Vagina (tissue), 2 donors: Measurements from ENCODE around the gene CEP70. TPM values are rescaled to one million over a fixed set of nuclear protein-coding genes. Genes with fewer than 3 reads are reported as not detected.

Experiments used
- DNase-seq, 2 donors: peaks; one replicate each; pipeline ENCODE4 v3.0.0-alpha.2; 2017; ENCODE audit errors: extremely low spot score in 2 of 2
- H3K27ac ChIP-seq: fragments of 200-600 bp; sonication (generic); one replicate; pipeline ENCODE4 v1.5.1; 2019
- H3K27me3 ChIP-seq: fragments of 200-600 bp; sonication (generic); one replicate; pipeline ENCODE4 v1.5.1; 2019
- H3K36me3 ChIP-seq, 2 donors: fragments of 200-600 bp; sonication (generic); one replicate each; pipeline ENCODE4 v1.5.1; 2017 to 2019
- H3K4me1 ChIP-seq: fragments of 200-600 bp; sonication (generic); one replicate; pipeline ENCODE4 v1.5.1; 2019
- H3K4me3 ChIP-seq, 2 donors: fragments of 200-600 bp; sonication (generic); 1 replicate in 1 of 2; 2 replicates in 1 of 2; pipeline ENCODE4 v1.5.1; 2016 to 2019
- H3K9me3 ChIP-seq: fragments of 200-600 bp; sonication (generic); one replicate; pipeline ENCODE4 v1.5.1; 2019
- CTCF ChIP-seq, 3 experiments: fragments of 450-650 bp in 2 of 3; fragments of 200-600 bp in 1 of 3; sonication (generic) in 1 of 3; IDR thresholded peaks; one replicate each; pipeline ENCODE4 v1.5.1; 2017 to 2019; ENCODE audit warnings: antibody characterized with exemption in 3 of 3, mild to moderate bottlenecking in 2 of 3, moderate library complexity in 2 of 3
- POLR2A ChIP-seq, 2 donors: fragments of 450-650 bp; IDR thresholded peaks; one replicate each; pipeline ENCODE4 v1.6.1; 2017; ENCODE audit warnings: antibody characterized with exemption in 2 of 2, mild to moderate bottlenecking in 2 of 2, moderate library complexity in 2 of 2
- POLR2AphosphoS5 ChIP-seq, 2 donors: sonication (generic); formaldehyde crosslinking; IDR thresholded peaks; one replicate each; pipeline ENCODE4 v1.9.0; 2017; ENCODE audit warnings: antibody characterized with exemption in 2 of 2, mild to moderate bottlenecking in 2 of 2, low read depth in 1 of 2; ENCODE audit not compliant: insufficient read depth in 1 of 2
- intact Hi-C: fragments of 100-400 bp; cut with DNase I; formaldehyde crosslinking; loops from one replicate; pipeline ENCODE4 v1.15.1; 2023
- total RNA-seq: library from RNA; depleted of rRNA; stranded (reverse); fragments of >200 nt; gene quantifications from one replicate; pipeline ENCODE4 v1.2.3, GENCODE V29; 2016

CEP70 gene
- total RNA-seq, 1 donor from 2014 or later = 31.7 TPM

DNA sequence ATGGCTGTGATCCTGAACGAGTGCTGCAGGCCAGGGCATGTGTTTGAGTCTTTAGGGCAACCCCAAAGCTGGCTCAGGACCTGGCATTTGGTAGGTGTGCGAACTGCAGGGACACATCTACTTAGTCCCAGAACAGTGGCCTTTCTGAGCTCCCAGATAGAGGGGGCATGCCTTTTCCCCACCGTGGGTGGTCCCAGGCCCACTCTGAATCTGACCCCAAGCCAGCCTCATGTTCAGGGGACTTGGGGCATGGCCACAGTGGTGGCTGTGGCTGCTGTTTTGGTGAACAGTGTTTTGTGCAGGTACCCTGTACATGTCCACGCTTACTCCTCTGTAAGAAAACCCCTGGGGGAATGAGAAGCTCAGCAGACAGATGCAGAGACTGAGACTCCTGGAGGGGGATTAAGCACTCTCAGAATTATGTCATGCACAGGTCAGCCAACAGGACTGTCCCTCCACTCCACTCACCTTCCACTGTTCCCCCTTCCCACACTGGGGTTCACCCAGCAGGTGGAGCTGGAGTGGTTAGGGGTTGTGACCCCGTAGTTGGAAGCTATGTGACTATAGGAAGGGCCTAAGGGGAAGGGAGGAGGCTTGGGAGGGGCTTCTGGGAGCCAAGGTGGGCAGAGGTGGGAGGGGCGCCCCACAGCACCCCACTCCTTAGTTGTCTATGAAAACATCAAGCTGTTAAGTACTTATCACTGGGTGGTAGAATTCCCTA is 143.2 kb downstream of the CEP70 start:
- H3K27ac ChIP-seq = no peak overlapping the region
- H3K36me3 ChIP-seq = no peaks in the 10 kb centered on the region
- DNase-seq = no peak
- H3K4me1 ChIP-seq = no peaks in the 10 kb centered on the region
- TF ChIP-seq CTCF (IDR thresholded peaks at IDR 0.05) = no peak
- TF ChIP-seq POLR2A (IDR thresholded peaks at IDR 0.05) = no peak
- TF ChIP-seq POLR2AphosphoS5 (IDR thresholded peaks at IDR 0.05; ENCODE audit: insufficient read depth in 1 of 2, low read depth in 1 of 2) = no peak
- intact Hi-C loops = no loop called here
- H3K27me3 ChIP-seq = no peaks in the 10 kb centered on the region
- H3K9me3 ChIP-seq = no peaks in the 10 kb centered on the region
- H3K4me3 ChIP-seq = no peak overlapping the region

DNA sequence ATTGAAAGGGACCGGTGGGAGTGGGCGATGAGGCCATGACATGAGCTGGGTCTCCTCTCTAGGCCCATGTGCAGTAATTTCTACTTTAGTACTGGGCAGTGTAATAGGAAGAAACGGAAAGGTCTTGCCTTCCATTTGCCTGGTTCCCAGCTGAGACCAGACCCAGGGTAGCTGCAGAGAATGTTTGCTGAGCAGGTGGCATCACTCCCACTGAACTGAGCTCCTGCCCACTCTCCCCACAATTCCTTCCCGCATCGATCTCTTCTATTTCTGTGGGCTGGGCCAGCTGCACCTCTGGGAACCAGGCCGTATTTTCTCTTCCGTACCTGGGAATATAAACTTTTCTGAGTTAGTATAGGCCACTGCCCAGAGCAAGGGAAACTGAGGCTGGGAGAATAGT is 143.9 kb downstream of the CEP70 start:
- DNase-seq = no peak
- Histone ChIP-seq H3K9me3 (no peaks in the 10 kb centered on the region), H3K4me3 (no peak overlapping the region), H3K27ac (no peak overlapping the region), H3K4me1 (no peaks in the 10 kb centered on the region), H3K27me3 (no peaks in the 10 kb centered on the region), H3K36me3 (no peaks in the 10 kb centered on the region)
- intact Hi-C loops = no loop called here
- TF ChIP-seq CTCF (IDR thresholded peaks at IDR 0.05) (no peak), POLR2AphosphoS5 (IDR thresholded peaks at IDR 0.05; ENCODE audit: insufficient read depth in 1 of 2, low read depth in 1 of 2) (no peak), POLR2A (IDR thresholded peaks at IDR 0.05) (no peak)

GRCh38 chr3:138449490-138449889 is 144.6 kb downstream of the CEP70 start:
- H3K4me3 ChIP-seq = no peak overlapping the region
- no peaks in the 10 kb centered on the region for H3K27me3 ChIP-seq
- intact Hi-C loops = no loop called here
- H3K9me3 ChIP-seq = no peaks in the 10 kb centered on the region
- H3K27ac ChIP-seq = no peak overlapping the region
- no peak for DNase-seq
- no peak for TF ChIP-seq POLR2A (IDR thresholded peaks at IDR 0.05)
- TF ChIP-seq CTCF (IDR thresholded peaks at IDR 0.05) = no peak
- no peak for TF ChIP-seq POLR2AphosphoS5 (IDR thresholded peaks at IDR 0.05; ENCODE audit: insufficient read depth in 1 of 2, low read depth in 1 of 2)
- H3K36me3 ChIP-seq = no peaks in the 10 kb centered on the region
- H3K4me1 ChIP-seq = no peaks in the 10 kb centered on the region

DNA sequence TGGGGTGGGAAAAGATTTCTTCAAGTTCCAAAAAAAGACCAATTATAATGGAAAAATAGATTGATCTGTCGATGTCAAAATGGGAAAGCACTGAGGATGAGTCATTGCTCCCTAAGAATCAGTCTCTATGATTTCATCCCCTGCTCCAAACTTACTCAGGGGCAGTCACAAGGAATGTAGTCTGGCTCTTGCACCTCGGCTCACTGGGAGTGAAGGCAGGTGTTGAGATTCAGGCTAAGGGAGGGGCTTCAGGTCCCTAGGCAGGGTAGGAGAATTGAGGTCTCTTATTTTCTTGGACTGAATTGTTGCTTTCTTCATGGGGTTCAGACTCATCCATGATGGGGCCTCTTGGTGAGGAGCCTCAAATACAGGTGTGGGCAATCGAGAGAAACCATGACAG is 145.4 kb downstream of the CEP70 start:
- no peaks in the 10 kb centered on the region for H3K4me1 ChIP-seq

More for the DNA sequence above, 145.4 kb downstream of the CEP70 start:
- H3K27me3 ChIP-seq = no peaks in the 10 kb centered on the region
- no peak overlapping the region for H3K4me3 ChIP-seq
- H3K36me3 ChIP-seq = no peaks in the 10 kb centered on the region
- DNase-seq = no peak
- intact Hi-C loops = no loop called here
- TF ChIP-seq CTCF (IDR thresholded peaks at IDR 0.05) = no peak
- no peak for TF ChIP-seq POLR2AphosphoS5 (IDR thresholded peaks at IDR 0.05; ENCODE audit: insufficient read depth in 1 of 2, low read depth in 1 of 2)
- TF ChIP-seq POLR2A (IDR thresholded peaks at IDR 0.05) = no peak
- H3K27ac ChIP-seq = no peak overlapping the region
- H3K9me3 ChIP-seq = no peaks in the 10 kb centered on the region
